Stimulated activated CD4-positive, alpha-beta T cell treated with anti-CD3 and anti-CD28 coated beads, Interleukin-15, amount 100 ng/mL, for 24 hours (primary cell): ENCODE data around the gene MMEL1.

Experiments
- DNase-seq: peaks from one replicate; pipeline ENCODE4 v3.0.0-alpha.2; 2020

Gene MMEL1

DNA sequence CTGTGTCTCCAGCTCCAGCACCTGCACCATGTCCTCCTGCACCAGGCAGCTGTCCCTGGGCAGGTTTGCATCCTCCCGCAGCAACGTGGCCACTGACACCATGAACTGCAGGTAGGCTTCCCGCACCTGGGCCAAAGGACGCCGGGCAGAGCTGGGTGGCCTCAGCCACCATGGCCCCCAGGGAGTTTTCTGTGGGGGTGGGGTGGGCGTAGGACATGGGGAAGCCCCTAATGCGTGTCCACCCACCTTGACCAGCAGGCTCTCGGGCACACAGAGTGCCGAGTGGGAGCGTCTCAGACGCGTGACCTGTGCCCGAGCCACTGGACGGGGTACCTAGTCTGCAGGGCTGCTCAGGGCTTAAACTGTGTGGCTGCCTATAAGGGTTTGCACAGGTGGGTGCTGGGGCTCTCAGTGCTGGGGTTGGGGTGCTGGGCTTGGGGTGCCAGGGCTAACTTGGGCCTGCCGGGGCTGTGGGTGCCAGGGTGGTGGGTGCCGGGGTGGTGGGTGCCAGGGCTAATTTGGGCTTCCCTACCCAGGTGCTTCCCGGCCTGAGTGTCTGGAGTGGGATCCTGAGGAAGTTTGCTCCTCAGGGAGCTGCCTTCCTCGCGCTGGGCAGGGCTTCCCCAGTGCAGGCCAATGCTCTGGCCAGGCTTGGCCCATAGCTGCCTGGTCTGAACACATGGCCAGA, 28.5 kb downstream of the MMEL1 start:
- no peak for DNase-seq

DNA sequence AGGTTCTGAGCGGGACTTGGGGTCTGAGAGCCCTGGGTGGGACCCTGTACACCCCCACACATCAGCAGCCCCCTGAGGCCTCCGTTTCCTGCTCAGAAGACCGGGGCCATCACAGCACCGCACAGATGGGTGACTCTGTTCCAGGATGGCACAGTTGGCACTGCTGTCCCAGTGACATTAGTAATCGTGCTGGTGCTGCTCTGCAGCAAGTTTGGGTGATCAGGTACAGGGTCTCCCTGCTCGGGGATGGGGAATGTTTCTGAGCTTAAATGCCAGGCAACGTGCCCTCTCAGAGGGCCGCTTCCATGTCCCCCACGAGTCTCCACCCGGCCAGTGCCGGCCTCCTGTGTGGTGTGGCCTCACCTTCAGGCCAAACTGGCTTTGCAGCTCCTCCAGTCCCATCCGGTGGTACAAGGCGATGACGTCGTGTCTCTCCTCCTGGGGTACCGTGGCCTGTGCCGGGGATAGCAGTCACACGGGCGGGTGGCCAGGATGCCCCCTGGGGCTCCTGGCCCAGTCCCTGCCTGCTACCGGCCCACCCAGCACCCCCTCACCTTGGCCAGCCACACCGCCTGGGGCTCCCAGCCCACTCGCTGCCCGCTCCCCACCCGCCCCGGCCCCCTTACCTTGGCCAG, 29.2 kb downstream of the MMEL1 start:
- no peak for DNase-seq

DNA sequence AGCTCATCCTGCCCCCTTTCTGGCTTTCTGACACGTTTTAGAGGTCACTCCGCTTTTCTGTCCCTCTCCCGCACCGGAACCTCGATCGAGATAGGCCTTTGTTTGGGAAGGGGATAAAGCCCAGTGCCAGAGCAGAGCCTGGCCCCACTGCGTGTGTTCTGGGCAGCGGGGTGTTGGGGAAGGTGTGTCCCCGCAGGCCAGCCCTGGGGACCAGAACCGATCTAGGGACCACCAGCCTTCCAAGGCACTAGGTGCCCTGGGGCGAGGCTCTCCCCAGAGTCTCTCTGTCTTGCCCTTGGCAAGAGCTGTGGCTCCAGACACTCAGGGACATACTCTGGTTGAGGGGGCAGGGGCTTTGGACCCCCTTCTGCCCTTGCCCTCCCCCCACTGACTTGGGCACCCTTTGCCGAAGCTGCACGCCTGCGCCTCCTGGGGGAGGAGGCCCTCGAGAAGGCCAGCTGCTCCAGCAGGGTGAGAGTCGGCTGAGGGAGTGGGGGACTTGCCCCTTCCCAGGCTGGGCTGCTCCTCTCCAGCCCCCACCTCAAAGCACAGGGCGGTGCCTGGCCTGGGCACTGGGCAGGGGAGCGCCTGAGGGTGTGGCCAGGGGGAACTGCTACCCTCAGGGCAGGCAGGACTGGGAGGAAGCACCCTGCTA, 29.8 kb downstream of the MMEL1 start:
- no peak for DNase-seq

DNA sequence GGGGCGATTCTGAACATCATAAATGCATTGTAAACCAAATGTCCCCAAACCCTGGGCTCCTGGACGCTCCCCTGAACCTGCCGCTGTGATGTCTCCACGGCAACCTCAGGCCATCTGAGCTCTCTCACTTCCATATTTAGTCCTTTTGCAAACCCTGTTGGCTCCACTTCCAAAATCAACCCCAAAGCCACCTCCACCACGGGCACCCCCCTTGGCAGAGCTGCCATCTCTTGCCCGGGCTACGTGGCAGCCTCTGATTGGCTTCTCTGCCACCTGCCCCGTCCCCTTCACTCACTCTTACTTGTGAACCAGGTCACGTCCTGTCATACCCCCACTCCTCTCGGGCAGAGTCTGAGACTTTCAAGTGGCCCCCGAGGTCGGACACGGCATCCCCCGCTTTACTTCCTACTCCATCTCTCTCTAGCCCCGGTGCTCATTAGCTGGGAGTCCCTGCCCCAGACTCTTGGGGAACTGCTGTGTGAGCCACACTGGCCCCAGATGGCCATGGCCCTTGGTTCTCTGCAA, 30.4 kb downstream of the MMEL1 start:
- DNase-seq: no peak

DNA sequence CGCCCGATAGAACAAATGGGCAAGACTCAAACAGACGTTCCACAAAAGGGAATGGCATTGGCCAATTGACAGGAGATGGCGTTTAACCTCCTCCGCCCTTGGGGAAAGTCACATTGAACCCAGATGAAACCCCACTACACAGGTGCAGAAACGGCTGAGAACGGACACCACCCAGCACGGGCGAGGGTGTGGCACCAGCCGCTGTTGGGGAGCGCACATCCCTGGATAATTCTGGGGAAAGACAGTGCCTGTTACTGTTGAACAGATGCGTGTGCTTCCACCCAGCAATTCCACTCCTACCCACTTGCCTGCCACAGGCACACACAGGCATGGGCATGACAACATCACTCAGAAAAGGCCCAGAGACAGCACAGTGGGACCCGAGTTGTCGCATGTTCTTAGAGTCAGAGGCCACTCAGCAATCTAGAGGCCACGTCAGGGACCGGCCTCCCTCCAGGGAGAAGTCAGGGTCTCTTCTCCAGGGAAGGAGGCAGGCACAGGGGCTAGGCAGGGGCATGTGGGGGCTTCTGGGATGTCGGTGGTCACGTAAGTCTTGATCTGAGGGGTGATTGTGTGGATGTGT, 31.0 kb downstream of the MMEL1 start:
- no peak for DNase-seq

DNA sequence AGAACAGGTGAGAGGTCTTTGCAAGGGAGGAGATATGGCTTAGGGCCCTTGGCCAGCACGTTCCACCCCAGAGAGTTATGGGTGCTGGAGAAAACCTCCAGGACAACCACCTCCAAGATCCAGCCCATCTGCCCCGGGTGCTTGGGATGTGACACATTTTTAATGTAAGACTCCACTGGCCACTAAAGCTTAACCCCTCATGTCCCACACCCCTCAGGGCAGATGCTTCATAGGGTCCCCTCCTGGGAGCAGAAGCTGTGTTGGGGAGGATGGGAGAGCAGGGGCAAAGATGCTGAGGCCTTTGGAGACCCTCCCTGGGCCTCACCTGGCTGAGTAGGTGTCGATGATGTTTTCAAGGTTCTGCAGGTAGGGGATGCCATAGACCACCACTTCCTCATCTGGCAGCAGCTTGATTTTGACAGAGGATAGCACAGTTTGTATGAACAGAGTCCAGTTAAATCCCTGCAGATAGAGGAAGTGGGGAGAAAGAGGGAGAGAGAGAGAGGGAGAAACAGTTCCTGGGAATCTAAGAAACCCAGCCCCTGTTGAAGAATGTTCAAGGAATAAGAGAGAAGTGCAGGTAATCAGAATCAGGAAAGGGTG, 34.4 kb downstream of the MMEL1 start:
- no peak for DNase-seq

DNA sequence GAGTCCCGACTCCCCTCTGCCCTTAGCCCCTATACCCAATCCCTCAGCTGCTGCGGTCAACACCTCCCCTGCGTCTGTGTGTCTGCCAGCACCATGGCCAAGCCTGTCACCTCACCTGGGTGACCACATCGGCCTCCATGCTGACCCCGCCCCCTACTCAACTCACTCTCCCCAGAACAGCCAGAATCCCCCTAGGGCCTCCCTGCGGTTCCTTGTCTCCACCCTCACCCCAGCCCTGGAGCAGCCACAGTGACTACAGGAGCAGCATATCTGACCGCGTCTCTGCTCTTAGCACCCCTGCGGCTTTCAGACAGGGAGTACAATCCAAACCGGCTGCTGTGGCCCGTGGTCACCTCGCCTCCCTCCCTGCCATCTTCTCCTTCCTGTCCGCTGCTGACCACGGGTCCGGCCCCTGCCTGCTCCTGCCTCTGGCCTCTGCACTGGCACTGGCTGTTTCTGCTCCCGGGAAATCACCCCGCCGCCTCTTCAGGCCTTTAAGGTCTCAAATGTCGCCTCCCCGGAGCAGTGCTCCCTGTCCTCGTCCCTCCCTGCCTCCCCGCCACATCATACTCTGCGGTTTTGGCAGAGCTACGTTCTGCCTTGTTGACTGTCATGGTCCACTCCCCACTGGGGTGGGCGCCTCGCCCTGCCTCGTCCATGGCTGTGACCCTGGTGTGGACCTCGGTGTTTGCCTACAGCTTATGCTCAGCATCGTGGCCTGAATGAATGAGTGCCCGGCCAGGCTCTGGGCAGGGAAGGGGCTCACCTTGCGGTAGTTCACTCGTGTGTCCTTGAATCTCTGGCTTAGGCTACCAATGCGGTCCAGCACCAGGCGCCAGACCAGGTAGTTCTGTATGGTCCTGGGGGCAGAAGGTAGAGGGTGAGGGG, 35.1 kb downstream of the MMEL1 start:
- DNase-seq: no peak

DNA sequence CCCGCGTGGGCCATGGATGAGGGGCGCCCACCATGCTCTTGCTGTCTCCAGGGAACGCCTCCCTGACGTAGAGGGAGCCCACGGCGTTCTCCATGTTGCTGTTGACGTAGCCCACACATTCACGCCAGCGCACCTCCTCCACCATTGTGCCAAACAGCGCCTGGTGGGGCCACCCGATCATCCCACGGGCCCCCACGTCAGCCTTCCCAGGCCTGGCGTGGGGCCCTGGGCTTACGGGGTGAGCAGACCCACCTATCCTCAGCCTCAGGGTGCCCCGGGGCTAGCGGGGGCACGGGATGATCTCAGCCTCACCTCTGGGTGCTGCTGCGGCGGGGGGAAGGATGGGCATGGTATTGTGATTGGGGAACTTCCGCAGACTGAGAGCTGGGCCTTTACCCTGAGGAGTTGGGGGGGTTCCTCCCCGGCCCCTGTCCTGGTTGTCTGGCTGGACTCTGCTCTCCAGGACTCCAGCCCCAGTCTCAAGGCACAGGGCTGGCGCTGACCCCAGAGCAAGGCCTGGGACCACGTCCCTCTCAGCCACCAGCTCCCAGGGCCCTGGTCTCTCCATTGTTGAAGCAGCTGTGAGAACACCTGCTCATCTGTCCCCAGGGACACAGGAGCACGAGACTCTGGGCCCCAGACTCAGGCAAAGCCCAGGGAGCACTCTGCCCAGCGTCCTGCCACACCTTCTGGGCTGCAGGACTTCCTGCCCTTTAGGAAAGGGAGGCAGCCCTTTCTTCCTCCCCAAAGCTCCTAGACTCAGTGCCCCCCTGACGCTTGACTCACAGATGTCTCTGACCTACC, 36.1 kb downstream of the MMEL1 start:
- no peak for DNase-seq

DNA sequence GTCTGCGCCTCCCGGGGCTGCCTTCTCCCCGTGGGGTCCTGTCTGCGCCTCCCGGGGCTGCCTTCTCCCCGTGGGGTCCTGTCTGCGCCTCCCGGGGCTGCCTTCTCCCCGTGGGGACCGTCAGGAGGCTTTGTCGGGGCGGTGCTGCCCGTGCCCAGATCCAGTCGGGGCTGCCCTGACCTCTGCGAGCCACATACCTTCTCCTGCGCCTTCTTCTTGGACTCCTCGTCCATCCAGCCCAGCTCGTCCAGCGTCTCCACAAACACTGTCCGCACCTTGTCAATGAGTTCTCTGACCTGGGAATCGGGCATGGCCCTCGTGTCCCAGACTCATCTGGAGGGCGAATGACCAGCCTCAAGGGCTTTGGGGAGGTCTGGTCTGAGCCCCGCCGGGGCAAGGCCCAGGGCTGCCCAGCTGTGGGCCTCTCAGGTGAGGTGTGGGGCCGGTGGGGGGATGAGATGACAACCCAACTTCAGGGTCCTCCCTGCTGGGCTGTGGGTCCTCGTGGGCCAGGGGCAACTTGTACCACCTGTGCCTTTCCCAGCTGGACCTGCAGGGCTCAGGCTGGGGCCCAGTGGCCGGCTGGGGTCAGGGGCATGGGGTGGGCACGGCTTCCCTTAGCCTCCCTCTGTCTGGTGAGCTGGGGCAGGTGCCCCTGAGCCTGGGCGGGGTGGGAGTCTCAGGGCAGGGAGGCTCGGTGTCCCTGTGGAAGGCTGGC, 36.8 kb downstream of the MMEL1 start:
- no peak for DNase-seq

DNA sequence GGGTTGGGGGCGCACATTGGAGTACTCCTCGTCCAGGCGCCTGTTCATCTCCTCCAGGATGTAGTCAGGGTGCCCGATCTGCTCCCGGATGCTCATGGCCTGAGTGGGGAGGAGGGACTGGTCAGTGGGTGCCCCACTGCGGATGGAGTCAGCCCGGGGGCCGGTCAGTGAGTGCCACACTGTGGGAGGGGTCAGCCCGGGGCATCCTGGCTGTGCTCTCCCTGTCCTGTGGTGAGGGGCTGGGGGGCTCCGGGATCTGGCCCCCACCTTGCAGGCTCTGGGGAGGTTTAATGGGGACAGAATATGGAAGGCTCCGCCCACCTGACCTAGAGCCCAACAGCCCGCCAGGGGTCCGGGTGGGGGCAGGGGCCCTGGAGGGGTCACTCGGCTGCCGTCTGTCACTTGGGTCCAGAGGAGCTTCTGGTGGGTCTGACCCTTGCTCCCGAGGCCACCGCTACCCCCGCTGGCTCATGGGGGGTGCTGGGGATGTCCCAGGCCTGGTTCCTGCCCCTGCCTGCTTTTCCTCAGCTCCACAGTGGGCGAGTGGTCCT, 37.5 kb downstream of the MMEL1 start:
- DNase-seq: no peak

DNA sequence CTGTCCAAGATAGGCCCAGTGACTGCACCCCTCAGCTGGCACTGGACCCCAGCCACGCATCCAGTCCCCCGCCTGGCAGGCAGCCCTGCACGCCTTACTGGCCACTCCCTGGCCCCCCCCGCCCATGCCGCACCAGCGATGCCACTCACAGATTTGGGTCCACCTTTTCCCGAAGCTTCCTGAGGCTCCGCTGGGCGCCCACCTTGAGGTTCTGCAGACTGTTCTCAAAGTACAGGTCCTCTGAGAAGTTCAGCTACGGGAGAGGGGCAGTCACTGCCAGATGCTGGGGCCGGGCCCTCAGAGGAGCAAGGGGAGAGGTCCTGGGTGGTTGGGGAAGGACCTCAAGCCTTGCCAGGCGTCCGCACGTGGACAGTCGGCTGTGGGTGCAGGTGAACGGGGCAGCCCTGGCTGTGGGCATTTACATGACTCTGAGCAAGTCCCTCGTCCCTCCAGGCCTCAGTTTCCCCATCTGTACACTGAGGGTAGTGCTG, 38.1 kb downstream of the MMEL1 start:
- no peak for DNase-seq

DNA sequence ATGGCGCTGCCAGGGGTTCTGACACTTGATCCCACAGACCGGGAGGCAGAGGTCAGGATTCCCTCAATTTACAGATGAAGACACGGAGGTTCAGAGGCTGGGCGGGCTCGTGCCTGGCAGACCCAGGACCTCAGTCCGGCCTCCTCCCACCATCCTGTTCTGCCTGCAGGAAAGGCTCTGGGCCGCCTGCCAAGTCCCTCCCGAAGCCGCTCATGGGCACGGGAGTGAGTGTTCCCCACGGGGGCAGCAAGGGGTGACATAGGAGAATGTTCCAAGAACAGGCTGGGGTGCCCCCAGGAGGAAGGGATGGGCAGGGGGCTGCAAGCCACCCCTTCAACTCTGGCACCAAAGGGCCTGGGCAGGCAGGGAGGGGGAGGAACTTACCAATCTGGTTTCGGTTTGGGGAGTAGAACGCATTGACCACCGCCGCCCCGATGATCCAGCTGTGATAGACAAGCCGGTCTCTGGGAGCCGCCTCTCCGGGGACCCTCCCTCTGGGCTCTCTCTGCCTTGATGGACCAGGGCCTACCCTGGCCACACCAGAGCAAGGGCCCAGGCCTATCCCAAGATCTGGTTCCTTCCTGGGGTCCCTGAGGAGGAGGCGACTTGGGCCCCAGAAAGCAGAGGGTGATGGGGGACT, 38.7 kb downstream of the MMEL1 start:
- DNase-seq: no peak

DNA sequence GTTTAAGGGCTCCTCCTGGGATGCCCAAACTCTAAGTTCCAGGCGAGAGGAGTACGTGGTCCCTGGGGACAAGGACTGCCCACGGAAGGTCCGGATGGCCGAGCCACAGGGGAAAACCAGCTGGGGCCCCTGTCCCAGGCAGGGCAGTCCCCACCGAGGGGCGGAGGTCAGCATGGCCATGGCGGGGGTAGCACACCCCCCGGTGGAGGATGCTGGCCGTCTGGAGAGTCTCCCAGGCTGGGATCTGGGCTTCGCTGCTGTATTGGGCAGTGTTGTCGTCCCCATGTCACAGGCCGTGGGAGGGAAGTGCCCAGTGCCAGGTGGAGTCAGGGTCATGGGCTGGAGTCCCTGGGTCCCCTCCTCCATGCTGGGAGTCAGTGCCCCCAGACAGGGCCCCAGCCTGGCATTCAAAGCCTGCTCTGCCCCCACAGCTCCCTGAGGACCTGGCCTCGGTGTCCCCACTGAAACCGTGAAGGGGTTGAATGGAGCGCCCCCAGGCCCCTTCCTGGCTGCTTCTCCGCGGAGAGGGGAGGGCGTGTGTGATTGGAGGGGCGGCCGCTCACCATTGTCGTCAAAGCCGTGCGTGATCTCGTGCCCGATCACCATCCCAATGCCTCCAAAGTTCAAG, 39.5 kb downstream of the MMEL1 start:
- DNase-seq: no peak

DNA sequence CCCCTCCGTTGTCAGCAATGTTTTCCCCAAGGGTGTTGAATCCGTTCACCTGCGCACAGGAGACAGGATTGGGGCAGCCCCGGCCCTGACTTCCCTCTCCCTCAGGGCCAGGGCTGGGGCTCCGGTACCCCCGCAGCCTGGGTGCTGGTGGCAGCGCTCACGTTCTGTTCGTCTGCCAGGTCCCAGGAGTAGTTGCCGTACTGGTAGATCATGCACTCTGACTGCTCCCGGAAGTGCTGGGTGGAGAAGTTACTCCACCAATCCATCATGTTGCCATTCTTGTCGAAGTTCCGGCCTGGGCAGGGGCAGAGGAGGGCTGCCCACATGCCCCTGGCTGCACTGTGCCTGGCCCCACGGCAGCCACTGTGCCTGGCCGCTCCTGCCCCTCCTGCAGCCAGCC, 40.1 kb downstream of the MMEL1 start:
- DNase-seq: no peak

DNA sequence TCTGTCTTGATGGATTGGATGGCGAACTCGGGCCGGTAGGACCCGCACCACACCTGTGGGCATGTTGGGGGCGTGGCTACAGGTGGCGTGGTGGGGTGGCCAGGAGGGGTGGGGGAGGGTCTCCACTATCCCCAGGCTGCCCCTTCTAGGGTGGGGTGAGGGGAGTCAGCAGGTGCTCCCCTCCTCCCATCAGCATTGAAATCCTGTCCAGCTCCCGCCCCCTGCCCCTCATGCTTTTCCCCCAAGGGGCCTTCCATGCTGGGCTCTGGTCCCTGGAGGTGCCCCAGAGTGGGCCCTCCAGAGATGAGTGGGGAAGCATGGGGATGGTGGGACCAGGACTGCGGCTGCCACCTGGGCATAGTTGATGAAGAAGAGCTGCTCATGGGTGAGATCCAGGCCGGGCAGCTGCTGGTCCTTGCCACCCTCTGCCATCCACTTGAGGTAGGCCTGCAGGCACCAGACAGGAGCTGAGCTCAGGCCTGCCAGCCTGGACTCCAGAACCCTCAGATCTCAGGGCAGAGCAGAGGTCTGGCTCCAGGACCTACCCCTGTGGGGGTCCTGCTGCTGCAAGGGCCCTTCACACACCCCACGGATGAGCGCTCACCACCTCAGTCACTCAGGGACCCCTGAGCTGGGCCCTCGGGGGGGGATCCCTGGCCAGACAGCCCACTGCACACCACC, 41.1 kb downstream of the MMEL1 start:
- no peak for DNase-seq

DNA sequence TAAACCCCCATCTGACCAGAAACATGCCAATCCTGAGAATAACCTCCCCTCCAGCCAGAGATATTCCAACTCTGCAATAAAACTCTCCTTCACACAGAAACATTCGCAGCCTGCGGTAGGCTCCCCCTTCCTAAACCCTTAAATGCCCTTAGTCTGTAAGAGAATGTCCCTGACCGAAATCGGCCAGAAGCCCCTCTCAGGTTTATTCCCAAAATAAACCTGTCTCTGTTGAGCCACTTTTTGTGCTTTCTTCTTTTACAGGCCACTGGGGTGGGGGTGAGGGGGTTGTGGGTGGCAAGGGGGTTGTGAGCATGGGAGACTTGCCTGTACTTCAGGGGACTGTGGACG, 41.6 kb downstream of the MMEL1 start:
- no peak for DNase-seq

DNA sequence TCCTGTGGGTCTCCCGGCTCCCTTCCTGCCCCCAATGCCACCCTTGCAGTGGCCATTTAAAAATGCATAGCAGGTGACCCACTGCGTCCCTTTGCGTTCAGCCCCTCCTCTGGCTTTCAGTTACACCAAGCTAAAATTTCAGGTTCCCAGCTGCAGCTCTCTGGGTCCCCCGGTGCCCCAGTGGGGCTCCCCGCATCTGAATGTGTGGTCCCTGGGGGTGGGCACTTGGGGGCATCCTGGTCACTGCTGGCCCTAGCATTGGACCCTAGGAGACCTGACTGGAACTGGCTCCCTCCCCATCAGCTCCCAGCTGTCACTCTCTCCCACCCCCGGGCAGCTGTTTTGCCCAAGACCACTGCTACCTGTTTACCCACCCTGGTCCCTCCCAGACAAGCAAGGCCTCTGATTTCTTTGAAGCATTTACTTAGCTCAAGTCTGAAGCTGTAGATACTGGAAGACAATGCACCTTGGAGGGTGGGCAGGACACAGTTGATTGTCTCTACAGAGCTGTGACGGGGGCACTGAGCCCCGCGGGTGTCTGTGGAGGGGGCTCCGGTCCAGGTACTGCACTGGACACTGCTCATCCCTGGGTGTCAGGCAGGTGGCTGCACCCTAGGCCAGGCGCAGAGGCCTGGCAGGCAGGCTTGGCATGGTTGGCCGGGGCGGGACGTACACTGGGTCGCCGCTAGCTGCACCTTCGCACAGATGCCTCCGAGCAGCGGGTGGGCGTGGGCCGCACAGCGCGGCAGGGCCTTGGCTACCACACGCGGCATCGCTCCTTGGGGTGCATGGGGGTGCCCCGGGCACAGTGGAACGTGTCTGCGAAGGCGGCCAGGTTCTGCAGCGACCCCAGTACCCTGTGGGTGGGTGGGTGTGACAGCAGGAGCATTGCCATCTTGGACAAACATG, 42.3 kb downstream of the MMEL1 start:
- DNase-seq: no peak
